NCI-H748 (cell line): ENCODE results near the gene IL7R.
"Not testable (repeated sequence)": the region's sequence is repeated elsewhere in the genome, so short reads cannot be mapped to it uniquely, and the experiment has no call there.

Experiments used
- DNase-seq: peaks from one replicate; lab custom pipeline; 2025; ENCODE audit not compliant: unreplicated experiment; lab: John Stamatoyannopoulos, UW

Gene IL7R

GRCh38 chr5:35838370-35839042 lies 18.2 kb upstream of the IL7R start:
- no peak for DNase-seq

- no peak for DNase-seq
These were observed 13.8 kb upstream of the IL7R start for GRCh38 chr5:35842856-35843255.

- DNase-seq, result not testable (repeated sequence)
These were observed 11.2 kb upstream of the IL7R start for GRCh38 chr5:35845508-35845907.

GRCh38 chr5:35847491-35847890 lies 9.2 kb upstream of the IL7R start:
- no peak for DNase-seq

- no peak for DNase-seq
These were observed 8.7 kb upstream of the IL7R start for GRCh38 chr5:35847961-35848360.

GRCh38 chr5:35849860-35850259 lies 6.8 kb upstream of the IL7R start:
- no peak for DNase-seq

- DNase-seq, result no peak
These were observed 5.6 kb upstream of the IL7R start for GRCh38 chr5:35850967-35851680.

- no peak for DNase-seq
These were observed 4.5 kb upstream of the IL7R start for GRCh38 chr5:35852084-35852734.

GRCh38 chr5:35852773-35853172 lies 3.9 kb upstream of the IL7R start:
- DNase-seq, result no peak

- DNase-seq, result no peak
These were observed 3.1 kb upstream of the IL7R start for GRCh38 chr5:35853631-35854030.

- no peak for DNase-seq
These were observed 2.4 kb upstream of the IL7R start for GRCh38 chr5:35854248-35854647.

- no peak for DNase-seq
These were observed 1.5 kb upstream of the IL7R start for GRCh38 chr5:35855187-35855586.

- DNase-seq, result not testable (repeated sequence)
These were observed 416 bp upstream of the IL7R start for GRCh38 chr5:35856186-35856764.

- DNase-seq, result no peak
These were observed 1.0 kb downstream of the IL7R start for GRCh38 chr5:35857606-35858205.

- peak; percentile 96 for DNase-seq
These were observed 2.5 kb downstream of the IL7R start for GRCh38 chr5:35859101-35859661.

- no peak for DNase-seq
These were observed 4.0 kb downstream of the IL7R start for GRCh38 chr5:35860686-35861085.

GRCh38 chr5:35861718-35862117 lies 5.0 kb downstream of the IL7R start:
- no peak for DNase-seq

GRCh38 chr5:35862126-35862525 lies 5.4 kb downstream of the IL7R start:
- DNase-seq, result no peak

- DNase-seq, result no peak
These were observed 6.5 kb downstream of the IL7R start for GRCh38 chr5:35863159-35863558.

- DNase-seq, result no peak
These were observed 11.3 kb downstream of the IL7R start for GRCh38 chr5:35867998-35868397.

GRCh38 chr5:35869685-35870277 lies 13.1 kb downstream of the IL7R start:
- DNase-seq, result no peak
